Stimulated activated CD8-positive, alpha-beta memory T cell treated with anti-CD3 and anti-CD28 coated beads, Interleukin-7, amount 100 ng/mL, for 48 hours (primary cell): ENCODE measurements around the gene MFAP4.

Experiments used
- DNase-seq, 2 donors: peaks; one replicate each; pipeline ENCODE4 v3.0.0-alpha.2; 2020; ENCODE audit warnings: low read depth in 1 of 2; ENCODE audit errors: extremely low read depth in 1 of 2

Gene MFAP4

GRCh38 chr17:19338031-19338990 is 48.7 kb downstream of the MFAP4 start:
- DNase-seq, result peak; percentile 16 to 25

GRCh38 chr17:19337712-19338023 is 49.3 kb downstream of the MFAP4 start:
- no peak for DNase-seq

- no peak for DNase-seq
Observed at GRCh38 chr17:19336938-19337711, 49.9 kb downstream of the MFAP4 start.

- DNase-seq, result no peak
Observed at GRCh38 chr17:19335951-19336631, 50.9 kb downstream of the MFAP4 start.

GRCh38 chr17:19334331-19334730 is 52.7 kb downstream of the MFAP4 start:
- no peak for DNase-seq

- no peak for DNase-seq
Observed at GRCh38 chr17:19333736-19334290, 53.2 kb downstream of the MFAP4 start.
